Measurements from ENCODE around the gene SHANK3.

DNA sequence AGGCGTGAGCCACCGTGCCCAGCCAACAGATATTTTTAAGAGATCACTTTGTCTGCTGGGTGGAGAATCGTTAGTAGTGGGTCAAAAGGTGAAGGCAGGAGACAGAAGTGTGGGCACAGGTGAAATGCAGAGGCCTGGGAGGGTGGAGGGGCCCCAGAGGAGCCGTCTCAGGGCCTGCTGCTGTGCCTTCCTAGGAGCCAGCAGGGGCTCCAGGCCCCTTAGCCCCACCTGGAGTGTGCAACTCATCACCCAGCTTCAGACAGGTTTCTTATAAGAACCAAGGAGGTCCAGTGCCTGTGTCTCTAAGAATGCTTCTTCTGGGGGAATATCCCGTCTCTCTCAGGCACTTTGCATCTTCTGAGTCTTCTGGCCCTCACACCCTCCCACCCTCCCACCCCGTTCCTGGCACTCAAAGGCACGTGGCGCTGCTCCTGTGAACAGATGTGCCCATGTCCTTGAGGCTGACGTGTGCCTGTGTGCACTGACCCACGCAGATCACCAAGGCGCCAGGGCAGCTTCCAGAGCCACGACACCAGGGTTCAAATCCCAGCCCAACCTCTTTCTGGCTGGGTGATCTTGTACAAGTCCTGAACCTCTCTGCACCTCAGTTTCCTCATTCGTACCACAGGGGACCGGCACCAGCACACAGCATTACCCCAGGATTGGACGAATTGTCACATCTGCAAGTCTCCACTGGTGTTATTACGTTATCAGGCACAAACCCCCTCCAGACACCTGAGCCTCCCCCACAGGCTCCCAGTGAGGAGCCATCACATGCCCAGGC lies 48.1 kb upstream of the SHANK3 start:
- TF ChIP-seq GATA2 (IDR thresholded peaks at IDR 0.05; ENCODE audit: low read depth, low read length): no peak
- TF ChIP-seq GATA3 (IDR thresholded peaks at IDR 0.05; ENCODE audit: low read depth, low read length): no peak

Measured in SH-SY5Y (cell line).